ENCODE results near the gene PER2. TPM values are rescaled to one million over a fixed set of nuclear protein-coding genes. Genes with fewer than 3 reads are reported as not detected.

PER2 gene
- total and polyA plus RNA-seq, 10 of the 15 experiments (the other 5 are each of a cell fraction or from before 2014, with no cell fraction given) = 1.5 to 15.1 (median 4.6) TPM

DNA sequence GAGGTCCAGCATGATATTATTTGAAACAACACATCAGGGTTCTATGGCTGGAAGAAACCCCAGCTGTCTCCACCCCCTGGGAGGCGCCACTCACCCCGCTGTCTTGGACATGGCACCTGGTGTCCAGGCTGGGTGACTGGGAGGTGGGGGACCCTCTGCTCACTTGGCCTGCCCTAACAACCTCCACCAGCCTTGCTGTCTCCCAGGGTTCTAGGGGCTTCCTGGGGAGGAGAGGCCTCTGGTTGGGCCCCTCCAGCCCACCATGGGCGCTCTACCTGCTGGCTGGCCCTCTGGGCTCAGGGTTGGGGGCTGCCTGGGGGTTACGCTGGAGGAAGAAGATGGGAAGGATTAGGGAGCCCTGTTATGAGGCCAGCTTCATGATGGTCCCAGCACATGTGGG is 16.3 kb downstream of the PER2 start:
- no peak for FAIRE-seq
- no peaks in the 10 kb centered on the region for H4K20me1 ChIP-seq (ENCODE audit: control insufficient read depth, insufficient read depth)
- no TSS peak for BruUV-seq (replicated peaks)
- POLR2A ChIA-PET = no interaction called here
- H3K79me2 ChIP-seq (ENCODE audit: control insufficient read depth, insufficient read depth, low read length) = no peaks in the 10 kb centered on the region
- H3K27ac ChIP-seq (ENCODE audit: control insufficient read depth, insufficient read depth) = no peak overlapping the region
- 99% methylated on average over 4 of the region's 4 CpGs for WGBS (ENCODE audit: insufficient coverage, insufficient replicate concordance, low lambda C conversion rate, missing lambda C conversion rate)
- CTCF ChIA-PET = interaction anchor here (1.0 kb wide), 1 partner anchor 9 kb away, joined by 3 read pairs; no protein-coding TSS in a partner anchor
- RAD21 ChIA-PET (ENCODE audit: unreplicated experiment) = no interaction called here
- no peak for ATAC-seq
- SMC1A ChIA-PET (ENCODE audit: uncharacterized antibody, unreplicated experiment) = no interaction called here
- no peaks in the 10 kb centered on the region for H3K27me3 ChIP-seq (replicated peaks in 1 of 2; ENCODE audit: control insufficient read depth in 2 of 2, insufficient read depth in 2 of 2, low read length in 1 of 2)
- no peak for DNase-seq (ENCODE audit: low read depth, low spot score)
- no peak overlapping the region for H3K4me3 ChIP-seq
- H3K36me3 ChIP-seq (ENCODE audit: control insufficient read depth in 2 of 2, insufficient read depth in 2 of 2, low read length in 1 of 2) = peaks cover 13 to 45% of the 10 kb centered on the region in 2 experiments
- H3K9ac ChIP-seq (ENCODE audit: control insufficient read depth, insufficient read depth, low read length) = no peak overlapping the region
- in situ Hi-C loops (cut with MboI) = no loop called here
- H2AFZ ChIP-seq (ENCODE audit: control insufficient read depth, low read depth, low read length) = no peak overlapping the region
- no peaks in the 10 kb centered on the region for H3K4me1 ChIP-seq (ENCODE audit: control insufficient read depth, insufficient read depth, low read length)
- TF ChIP-seq ASH2L (IDR thresholded peaks at IDR 0.05; ENCODE audit: borderline replicate concordance, low read depth) (no peak), GATAD2B (conservative IDR thresholded peaks at IDR 0.05; ENCODE audit: low read depth) (no peak), PAX8 (IDR thresholded peaks at IDR 0.05) (no peak), SRF (IDR thresholded peaks at IDR 0.05; ENCODE audit: low read depth in 2 of 2, low read length in 2 of 2) (no peak), RELA (IDR thresholded peaks at IDR 0.05; ENCODE audit: borderline replicate concordance, partially characterized antibody) (no peak), SIN3A (IDR thresholded peaks at IDR 0.05; ENCODE audit: low read depth, low read length) (no peak), KAT2A (conservative IDR thresholded peaks at IDR 0.05; ENCODE audit: control insufficient read depth, low read depth, low read length) (no peak), ZBTB11 (CRISPR knock-in tag; IDR thresholded peaks at IDR 0.05) (no peak), TCF3 (IDR thresholded peaks at IDR 0.05; ENCODE audit: borderline replicate concordance, insufficient read depth, low read depth, low read length) (no peak)
- TF ChIP-seq, protein P1, sequence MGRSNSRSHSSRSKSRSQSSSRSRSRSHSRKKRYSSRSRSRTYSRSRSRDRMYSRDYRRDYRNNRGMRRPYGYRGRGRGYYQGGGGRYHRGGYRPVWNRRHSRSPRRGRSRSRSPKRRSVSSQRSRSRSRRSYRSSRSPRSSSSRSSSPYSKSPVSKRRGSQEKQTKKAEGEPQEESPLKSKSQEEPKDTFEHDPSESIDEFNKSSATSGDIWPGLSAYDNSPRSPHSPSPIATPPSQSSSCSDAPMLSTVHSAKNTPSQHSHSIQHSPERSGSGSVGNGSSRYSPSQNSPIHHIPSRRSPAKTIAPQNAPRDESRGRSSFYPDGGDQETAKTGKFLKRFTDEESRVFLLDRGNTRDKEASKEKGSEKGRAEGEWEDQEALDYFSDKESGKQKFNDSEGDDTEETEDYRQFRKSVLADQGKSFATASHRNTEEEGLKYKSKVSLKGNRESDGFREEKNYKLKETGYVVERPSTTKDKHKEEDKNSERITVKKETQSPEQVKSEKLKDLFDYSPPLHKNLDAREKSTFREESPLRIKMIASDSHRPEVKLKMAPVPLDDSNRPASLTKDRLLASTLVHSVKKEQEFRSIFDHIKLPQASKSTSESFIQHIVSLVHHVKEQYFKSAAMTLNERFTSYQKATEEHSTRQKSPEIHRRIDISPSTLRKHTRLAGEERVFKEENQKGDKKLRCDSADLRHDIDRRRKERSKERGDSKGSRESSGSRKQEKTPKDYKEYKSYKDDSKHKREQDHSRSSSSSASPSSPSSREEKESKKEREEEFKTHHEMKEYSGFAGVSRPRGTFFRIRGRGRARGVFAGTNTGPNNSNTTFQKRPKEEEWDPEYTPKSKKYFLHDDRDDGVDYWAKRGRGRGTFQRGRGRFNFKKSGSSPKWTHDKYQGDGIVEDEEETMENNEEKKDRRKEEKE (IDR thresholded peaks at IDR 0.05) = no peak
- TF ChIP-seq, protein P2, sequence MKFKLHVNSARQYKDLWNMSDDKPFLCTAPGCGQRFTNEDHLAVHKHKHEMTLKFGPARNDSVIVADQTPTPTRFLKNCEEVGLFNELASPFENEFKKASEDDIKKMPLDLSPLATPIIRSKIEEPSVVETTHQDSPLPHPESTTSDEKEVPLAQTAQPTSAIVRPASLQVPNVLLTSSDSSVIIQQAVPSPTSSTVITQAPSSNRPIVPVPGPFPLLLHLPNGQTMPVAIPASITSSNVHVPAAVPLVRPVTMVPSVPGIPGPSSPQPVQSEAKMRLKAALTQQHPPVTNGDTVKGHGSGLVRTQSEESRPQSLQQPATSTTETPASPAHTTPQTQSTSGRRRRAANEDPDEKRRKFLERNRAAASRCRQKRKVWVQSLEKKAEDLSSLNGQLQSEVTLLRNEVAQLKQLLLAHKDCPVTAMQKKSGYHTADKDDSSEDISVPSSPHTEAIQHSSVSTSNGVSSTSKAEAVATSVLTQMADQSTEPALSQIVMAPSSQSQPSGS (IDR thresholded peaks at IDR 0.05; ENCODE audit: low read length) = no peak
- TF ChIP-seq, protein P3, sequence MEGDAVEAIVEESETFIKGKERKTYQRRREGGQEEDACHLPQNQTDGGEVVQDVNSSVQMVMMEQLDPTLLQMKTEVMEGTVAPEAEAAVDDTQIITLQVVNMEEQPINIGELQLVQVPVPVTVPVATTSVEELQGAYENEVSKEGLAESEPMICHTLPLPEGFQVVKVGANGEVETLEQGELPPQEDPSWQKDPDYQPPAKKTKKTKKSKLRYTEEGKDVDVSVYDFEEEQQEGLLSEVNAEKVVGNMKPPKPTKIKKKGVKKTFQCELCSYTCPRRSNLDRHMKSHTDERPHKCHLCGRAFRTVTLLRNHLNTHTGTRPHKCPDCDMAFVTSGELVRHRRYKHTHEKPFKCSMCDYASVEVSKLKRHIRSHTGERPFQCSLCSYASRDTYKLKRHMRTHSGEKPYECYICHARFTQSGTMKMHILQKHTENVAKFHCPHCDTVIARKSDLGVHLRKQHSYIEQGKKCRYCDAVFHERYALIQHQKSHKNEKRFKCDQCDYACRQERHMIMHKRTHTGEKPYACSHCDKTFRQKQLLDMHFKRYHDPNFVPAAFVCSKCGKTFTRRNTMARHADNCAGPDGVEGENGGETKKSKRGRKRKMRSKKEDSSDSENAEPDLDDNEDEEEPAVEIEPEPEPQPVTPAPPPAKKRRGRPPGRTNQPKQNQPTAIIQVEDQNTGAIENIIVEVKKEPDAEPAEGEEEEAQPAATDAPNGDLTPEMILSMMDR (IDR thresholded peaks at IDR 0.05 in 2 of 3, conservative IDR thresholded peaks at IDR 0.05 in 1 of 3; ENCODE audit: control insufficient read depth in 2 of 3, extremely low read depth in 1 of 3, insufficient read depth in 1 of 3, low read depth in 3 of 3, low read length in 3 of 3) = no peak
- intact Hi-C loops (cut with micrococcal nuclease; ENCODE audit: unreplicated experiment) = no loop called here
- H3K4me2 ChIP-seq (ENCODE audit: control insufficient read depth, insufficient read depth) = no peak overlapping the region
- no peaks in the 10 kb centered on the region for H3K9me3 ChIP-seq (replicated peaks; ENCODE audit: control insufficient read depth, insufficient read depth, low read length)

Measured in GM12878 (cell line).